OCI-LY7 (cell line): Measurements from ENCODE around the gene RBM4. TPM values are rescaled to one million over a fixed set of nuclear protein-coding genes. Genes with fewer than 3 reads are reported as not detected.

Experiments used
- small RNA-seq: library from RNA; depleted of rRNA; stranded (forward); fragments of <200 nt; gene quantifications from one replicate; pipeline ENCODE3, GENCODE V24; 2014
- total RNA-seq, 2 experiments: library from RNA; depleted of rRNA in 1 of 2; stranded (reverse); fragments of >200 nt in 1 of 2; shearing (Covaris generic) in 1 of 2; gene quantifications; 2 replicates each; pipeline ENCODE4 v1.2.3, GENCODE V29; 2014 to 2022

RBM4 gene
- total RNA-seq, 2 experiments from 2014 or later = 66.0 to 139 TPM

Small RNAs within 50 kb of the gene (small RNA-seq; reads per million reads assigned to genes)
- not detected for gene RNU4-39P

Other genes starting within 250 kb of the RBM4 start
- gene NPAS4, start 217.7 kb upstream of the RBM4 start, total RNA-seq (2014; rRNA removed; shearing (Covaris generic)) = not detected in 2 replicates
- gene NPAS4, start 217.7 kb upstream of the RBM4 start, total RNA-seq (2022) = not detected in 2 replicates
- 82.6 and 101 TPM in 2 replicates for gene MRPL11, start 199.9 kb upstream of the RBM4 start, total RNA-seq (2014; rRNA removed; shearing (Covaris generic))
- 75.1 and 88.6 TPM in 2 replicates for gene MRPL11, start 199.9 kb upstream of the RBM4 start, total RNA-seq (2022)
- gene PELI3, start 171.8 kb upstream of the RBM4 start, total RNA-seq (2014; rRNA removed; shearing (Covaris generic)) = 7.7 and 8.1 TPM in 2 replicates
- gene PELI3, start 171.8 kb upstream of the RBM4 start, total RNA-seq (2022) = 4.3 and 4.5 TPM in 2 replicates
- gene DPP3, start 158.3 kb upstream of the RBM4 start, total RNA-seq (2014; rRNA removed; shearing (Covaris generic)) = 40.0 and 47.2 TPM in 2 replicates
- 53.4 and 60.3 TPM in 2 replicates for gene DPP3, start 158.3 kb upstream of the RBM4 start, total RNA-seq (2022)
- gene BBS1, start 128.1 kb upstream of the RBM4 start, total RNA-seq (2014; rRNA removed; shearing (Covaris generic)) = 8.7 and 14.7 TPM in 2 replicates
- 15.2 and 15.7 TPM in 2 replicates for gene BBS1, start 128.1 kb upstream of the RBM4 start, total RNA-seq (2022)
- 11.3 and 11.9 TPM in 2 replicates for gene ZDHHC24, start 92.7 kb upstream of the RBM4 start, total RNA-seq (2014; rRNA removed; shearing (Covaris generic))
- 33.3 and 35.1 TPM in 2 replicates for gene ZDHHC24, start 92.7 kb upstream of the RBM4 start, total RNA-seq (2022)
- not detected in 2 replicates for gene ACTN3, start 91.8 kb upstream of the RBM4 start, total RNA-seq (2014; rRNA removed; shearing (Covaris generic))
- 0.15 and 0.27 TPM in 2 replicates for gene ACTN3, start 91.8 kb upstream of the RBM4 start, total RNA-seq (2022)
- gene CTSF, start 70.1 kb upstream of the RBM4 start, total RNA-seq (2014; rRNA removed; shearing (Covaris generic)) = not detected in 2 replicates
- not detected in 2 replicates for gene CTSF, start 70.1 kb upstream of the RBM4 start, total RNA-seq (2022)
- gene CCDC87, start 45.6 kb upstream of the RBM4 start, total RNA-seq (2014; rRNA removed; shearing (Covaris generic)) = 0.13 and 0.26 TPM in 2 replicates
- 0.17 and 0.36 TPM in 2 replicates for gene CCDC87, start 45.6 kb upstream of the RBM4 start, total RNA-seq (2022)
- gene CCS, start 45.5 kb upstream of the RBM4 start, total RNA-seq (2014; rRNA removed; shearing (Covaris generic)) = 31.7 and 32.6 TPM in 2 replicates
- gene CCS, start 45.5 kb upstream of the RBM4 start, total RNA-seq (2022) = 34.4 and 36.7 TPM in 2 replicates
- 65.8 and 94.6 TPM in 2 replicates for gene RBM14, start 22.1 kb upstream of the RBM4 start, total RNA-seq (2014; rRNA removed; shearing (Covaris generic))
- gene RBM14, start 22.1 kb upstream of the RBM4 start, total RNA-seq (2022) = 227 and 243 TPM in 2 replicates
- 29.1 and 40.0 TPM in 2 replicates for gene RBM4B, start 39.2 kb downstream of the RBM4 start, total RNA-seq (2014; rRNA removed; shearing (Covaris generic))
- gene RBM4B, start 39.2 kb downstream of the RBM4 start, total RNA-seq (2022) = 38.3 and 39.4 TPM in 2 replicates
- 22.7 and 25.2 TPM in 2 replicates for gene SPTBN2, start 90.5 kb downstream of the RBM4 start, total RNA-seq (2014; rRNA removed; shearing (Covaris generic))
- 13.0 and 16.2 TPM in 2 replicates for gene SPTBN2, start 90.5 kb downstream of the RBM4 start, total RNA-seq (2022)
- gene RCE1, start 204.7 kb downstream of the RBM4 start, total RNA-seq (2014; rRNA removed; shearing (Covaris generic)) = 45.3 and 62.9 TPM in 2 replicates
- 31.6 and 34.9 TPM in 2 replicates for gene RCE1, start 204.7 kb downstream of the RBM4 start, total RNA-seq (2022)
- 27.2 and 33.9 TPM in 2 replicates for gene LRFN4, start 218.4 kb downstream of the RBM4 start, total RNA-seq (2014; rRNA removed; shearing (Covaris generic))
- 34.9 and 38.6 TPM in 2 replicates for gene LRFN4, start 218.4 kb downstream of the RBM4 start, total RNA-seq (2022)